ENCODE data around the gene GATA2.

The GATA2 gene

GRCh38 chr3:128502712-128503111, 9.7 kb upstream of the GATA2 start:
- FAIRE-seq (no peak), DNase-seq (ENCODE audit: low spot score) (no peak)

- no peak for DNase-seq (ENCODE audit: low spot score)
- FAIRE-seq = no peak
These were observed 8.4 kb upstream of the GATA2 start for GRCh38 chr3:128501431-128501830.

- DNase-seq (ENCODE audit: low spot score) = no peak
- FAIRE-seq = no peak
These were observed 7.6 kb upstream of the GATA2 start for GRCh38 chr3:128500556-128500955.

- FAIRE-seq (no peak), DNase-seq (ENCODE audit: low spot score) (no peak)
These were observed 6.8 kb upstream of the GATA2 start for GRCh38 chr3:128499724-128500275.

- FAIRE-seq (no peak), DNase-seq (ENCODE audit: low spot score) (no peak)
These were observed 6.0 kb upstream of the GATA2 start for GRCh38 chr3:128498901-128499530.

GRCh38 chr3:128498127-128498626, 5.2 kb upstream of the GATA2 start:
- FAIRE-seq (no peak), DNase-seq (ENCODE audit: low spot score) (no peak)

- no peak for FAIRE-seq
- peak; percentile 74 for DNase-seq (ENCODE audit: low spot score)
These were observed 4.5 kb upstream of the GATA2 start for GRCh38 chr3:128497305-128498126.

GRCh38 chr3:128496602-128497304, 3.8 kb upstream of the GATA2 start:
- peak; percentile 86 for FAIRE-seq
- no peak for DNase-seq (ENCODE audit: low spot score)

- DNase-seq (ENCODE audit: low spot score) (no peak), FAIRE-seq (no peak)
These were observed 3.1 kb upstream of the GATA2 start for GRCh38 chr3:128496019-128496601.

GRCh38 chr3:128495435-128495970, 2.5 kb upstream of the GATA2 start:
- DNase-seq (ENCODE audit: low spot score) = no peak
- no peak for FAIRE-seq

GRCh38 chr3:128494367-128494650, 1.3 kb upstream of the GATA2 start:
- FAIRE-seq = no peak

GRCh38 chr3:128493570-128494366, 767 bp upstream of the GATA2 start:
- FAIRE-seq (no peak), DNase-seq (ENCODE audit: low spot score) (no peak)

More at GRCh38 chr3:128494367-128494650, 1.3 kb upstream of the GATA2 start:
- no peak for DNase-seq (ENCODE audit: low spot score)

GRCh38 chr3:128491941-128492670, 895 bp downstream of the GATA2 start:
- DNase-seq (ENCODE audit: low spot score) (no peak), FAIRE-seq (no peak)

GRCh38 chr3:128491691-128491940, 1.4 kb downstream of the GATA2 start:
- no peak for DNase-seq (ENCODE audit: low spot score)
- FAIRE-seq = no peak

- FAIRE-seq = no peak
These were observed 1.9 kb downstream of the GATA2 start for GRCh38 chr3:128490915-128491690.

GRCh38 chr3:128490650-128490914, 2.4 kb downstream of the GATA2 start:
- DNase-seq (ENCODE audit: low spot score) (no peak), FAIRE-seq (no peak)

More at GRCh38 chr3:128490915-128491690, 1.9 kb downstream of the GATA2 start:
- DNase-seq (ENCODE audit: low spot score) = no peak

- no peak for FAIRE-seq
- no peak for DNase-seq (ENCODE audit: low spot score)
These were observed 2.9 kb downstream of the GATA2 start for GRCh38 chr3:128489927-128490649.

- no peak for FAIRE-seq
- DNase-seq (ENCODE audit: low spot score) = no peak
These were observed 3.4 kb downstream of the GATA2 start for GRCh38 chr3:128489674-128489926.

- DNase-seq (ENCODE audit: low spot score) (no peak), FAIRE-seq (no peak)
These were observed 3.9 kb downstream of the GATA2 start for GRCh38 chr3:128488991-128489673.

Data from urothelium cell line (cell line).